ENCODE results near the gene GLP2R.

GRCh38 chr17:9806699-9807098 lies 19.0 kb upstream of the GLP2R start:
- no peak for TF ChIP-seq CTCF (IDR thresholded peaks at IDR 0.05)
- no peak for TF ChIP-seq POLR2A (IDR thresholded peaks at IDR 0.05)
